Activated T-cell treated with anti-CD3 and anti-CD28 coated beads for 48 hours (primary cell): ENCODE data around the gene FHDC1.

Source experiments
- DNase-seq: peaks from one replicate; pipeline ENCODE4 v3.0.0-alpha.2; 2020; ENCODE audit warnings: low read depth

Gene FHDC1

DNA sequence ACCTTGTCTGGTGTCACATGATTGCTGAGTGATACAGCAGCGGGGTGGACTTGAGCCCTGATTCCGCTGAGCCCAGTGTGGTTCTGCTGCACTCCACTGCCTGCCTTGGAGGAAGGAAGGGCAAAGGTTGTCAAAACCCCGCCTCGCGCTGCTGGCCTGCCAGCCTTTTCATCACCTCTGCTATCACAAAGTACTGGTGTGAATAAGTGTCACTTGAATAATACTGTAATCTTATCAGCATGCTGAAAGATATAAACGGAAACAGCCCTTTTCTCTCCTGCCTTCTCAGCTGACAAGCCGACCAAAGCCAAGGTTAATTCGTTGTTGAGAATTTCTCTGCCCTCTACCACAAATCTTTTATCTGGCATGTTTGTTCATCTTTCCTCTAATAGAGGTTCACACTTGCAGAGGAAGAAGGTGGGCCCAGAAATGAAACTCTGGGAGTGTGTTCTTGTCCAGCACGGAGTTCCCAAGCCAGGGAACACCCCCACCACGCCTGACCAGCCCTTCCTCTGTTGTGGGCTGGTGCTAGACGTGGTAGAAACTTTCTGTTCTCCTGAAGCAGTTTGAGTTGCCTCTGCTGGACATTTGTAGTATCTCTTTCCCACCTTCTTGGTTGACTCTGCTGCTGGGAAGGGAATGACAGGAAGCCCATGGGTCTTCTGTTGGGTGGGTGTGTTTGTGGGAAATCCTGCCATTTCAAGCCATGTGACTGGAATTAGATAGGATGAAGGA is 21.5 kb downstream of the FHDC1 start:
- no peak for DNase-seq

DNA sequence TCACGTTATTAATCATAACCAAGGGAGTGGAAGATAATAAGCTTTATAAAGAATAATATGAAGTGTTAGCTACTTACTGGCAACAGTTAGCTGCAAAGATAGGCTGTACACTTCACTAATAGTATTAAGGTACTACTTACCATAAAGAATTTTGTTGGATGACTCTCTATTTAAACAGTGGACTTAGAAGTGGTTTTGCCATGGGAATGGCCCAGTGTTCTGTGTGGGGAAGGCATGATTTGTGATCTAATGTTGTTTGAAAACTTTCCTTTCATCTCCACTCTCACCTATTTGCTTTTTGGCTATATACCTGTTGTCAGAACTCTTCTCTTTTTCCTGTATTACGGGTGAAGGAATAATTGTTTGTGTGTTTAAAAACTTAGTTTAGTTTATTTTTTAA is 23.0 kb downstream of the FHDC1 start:
- no peak for DNase-seq

DNA sequence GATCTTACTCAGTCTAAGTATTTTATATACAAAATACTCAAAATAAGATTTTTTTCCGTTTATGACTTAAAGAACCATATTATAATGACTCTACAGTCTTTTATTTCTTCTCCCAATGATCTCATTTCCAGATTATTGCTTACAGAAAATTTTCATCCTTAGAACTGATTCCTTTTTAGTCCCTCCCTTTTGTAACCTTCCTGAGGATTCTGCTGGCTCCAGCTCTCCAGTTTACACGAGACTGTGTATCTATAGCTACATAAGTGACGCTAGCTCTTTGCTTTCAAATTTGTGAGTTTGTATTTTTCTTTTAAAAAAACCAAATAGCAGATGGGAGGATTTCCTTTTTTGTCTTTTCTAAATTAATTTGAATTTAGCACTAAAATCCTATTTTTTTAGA is 24.0 kb downstream of the FHDC1 start:
- no peak for DNase-seq

DNA sequence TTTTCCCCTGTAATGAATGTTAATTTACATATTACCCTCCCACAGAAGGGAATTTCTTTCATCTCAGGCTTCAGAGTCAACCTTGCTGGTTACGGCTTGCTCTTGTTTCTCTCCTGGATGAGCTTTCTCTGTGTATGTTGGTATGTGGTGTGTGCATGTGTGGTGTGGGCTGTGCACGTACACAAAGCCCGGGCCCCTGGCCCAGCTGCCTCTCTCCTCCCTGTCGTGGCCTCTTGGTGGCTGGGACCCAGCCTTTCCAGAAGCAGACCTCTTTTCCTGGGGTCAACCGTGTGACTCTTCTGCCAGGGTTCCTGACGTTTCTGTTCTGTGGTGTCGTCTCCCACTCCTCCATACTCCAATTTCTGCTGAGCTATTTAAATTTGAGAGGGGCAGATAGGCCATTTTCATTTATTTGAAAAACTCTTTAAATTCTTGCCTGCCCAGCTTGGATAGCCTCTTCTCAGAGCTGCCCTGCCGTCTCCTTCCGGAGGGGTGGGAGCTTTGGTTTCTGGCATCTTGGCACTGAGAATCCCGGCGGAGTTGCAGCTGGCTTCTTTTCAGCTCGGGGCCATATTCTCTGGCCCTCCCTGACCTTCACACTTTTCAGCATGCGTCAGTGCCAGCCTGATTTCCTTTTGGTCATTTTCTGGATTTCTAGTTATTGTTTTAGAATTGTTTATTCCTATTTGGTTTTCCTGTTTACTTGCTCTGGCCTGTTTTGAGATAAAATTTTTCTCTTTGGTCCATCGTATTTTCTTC is 25.1 kb downstream of the FHDC1 start:
- no peak for DNase-seq

DNA sequence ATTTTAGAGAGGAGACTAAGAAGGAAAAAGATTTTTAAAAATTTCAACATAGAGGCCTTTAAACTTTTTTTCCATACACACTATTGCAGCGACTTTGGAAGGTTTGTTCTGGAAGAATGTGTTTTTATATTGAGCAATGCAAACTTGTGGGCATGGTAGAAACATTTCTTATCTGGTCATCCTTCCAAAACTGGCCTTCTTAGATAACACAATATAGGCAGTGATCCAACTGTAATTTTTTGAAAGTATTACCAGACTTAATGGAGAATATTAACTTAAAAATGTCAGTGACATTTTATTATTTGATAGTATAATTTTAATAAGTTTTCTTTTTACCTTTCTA is 25.6 kb downstream of the FHDC1 start:
- no peak for DNase-seq

DNA sequence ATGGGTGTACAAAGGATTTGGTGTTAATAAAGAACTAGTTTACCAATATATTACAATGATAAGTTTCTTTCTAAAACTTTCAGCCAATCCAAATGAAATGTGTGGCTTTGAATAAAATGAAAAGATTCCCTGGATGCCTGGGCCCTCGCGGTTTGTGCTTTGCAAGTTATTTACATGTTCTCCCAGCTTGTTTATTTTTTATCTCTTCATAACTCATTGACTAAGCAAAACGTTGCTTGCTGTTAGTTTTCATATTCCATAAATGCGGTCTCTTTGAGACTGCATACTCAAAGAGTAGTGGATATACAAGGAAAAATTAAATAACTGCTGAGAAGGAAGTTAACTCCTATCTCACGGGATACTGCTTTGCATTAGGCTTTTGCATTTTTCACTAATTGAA is 26.0 kb downstream of the FHDC1 start:
- DNase-seq: no peak

DNA sequence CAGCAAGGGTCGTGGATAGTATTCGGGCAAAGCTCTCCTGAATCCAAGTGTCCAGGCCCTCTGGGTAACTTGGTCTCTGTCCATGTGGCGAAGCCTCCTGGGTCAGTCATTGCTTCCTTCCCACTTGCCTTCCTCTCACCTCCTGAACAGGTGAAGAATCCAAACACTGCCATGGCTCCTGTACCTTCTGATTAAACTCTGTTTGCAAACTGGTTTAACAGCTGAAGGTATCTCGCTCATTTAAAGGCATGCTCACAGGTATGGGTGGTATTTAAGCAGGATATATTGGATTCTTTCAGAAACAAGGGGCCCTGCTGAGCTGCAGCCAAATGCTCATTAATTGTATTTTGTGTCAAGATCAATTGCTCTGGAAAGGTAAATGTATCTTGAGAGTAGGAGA is 28.2 kb downstream of the FHDC1 start:
- DNase-seq: no peak

DNA sequence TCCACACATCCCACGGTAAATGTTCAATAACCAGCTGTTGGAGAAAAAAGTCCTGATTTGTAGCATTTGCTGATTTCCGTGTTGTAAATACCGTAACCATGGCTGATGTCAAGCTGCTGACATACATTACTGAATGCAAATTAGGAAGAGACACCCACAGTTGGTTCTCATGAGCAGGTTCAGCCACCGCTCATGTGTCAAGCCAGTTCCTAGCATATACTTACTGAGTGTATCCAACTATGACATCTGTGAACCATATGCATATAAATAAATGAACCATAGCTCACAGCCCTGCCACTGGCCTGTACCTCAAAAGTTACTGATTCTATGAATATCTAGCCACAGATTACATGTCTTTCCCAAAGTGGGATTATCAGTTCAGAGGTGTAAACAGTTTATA is 29.5 kb downstream of the FHDC1 start:
- no peak for DNase-seq

DNA sequence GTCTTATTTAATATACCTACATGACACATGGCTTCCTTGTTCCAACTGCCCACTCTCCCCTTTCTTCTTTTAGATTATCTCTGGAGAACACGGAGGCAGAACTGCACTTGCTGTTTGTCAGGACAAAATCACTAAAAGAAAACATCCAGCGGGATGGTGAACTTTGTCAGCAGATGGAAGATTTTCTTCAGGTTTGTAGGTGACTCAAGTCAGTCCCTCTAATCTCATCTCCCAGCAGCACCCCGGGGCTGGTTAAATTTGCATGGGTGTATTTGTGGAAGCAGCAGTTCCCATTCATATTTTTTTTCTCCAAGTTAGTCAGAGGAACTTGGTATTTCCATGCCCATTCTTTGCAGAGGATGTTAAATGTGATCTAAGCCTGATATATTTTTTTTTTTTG is 31.8 kb downstream of the FHDC1 start:
- DNase-seq: no peak

DNA sequence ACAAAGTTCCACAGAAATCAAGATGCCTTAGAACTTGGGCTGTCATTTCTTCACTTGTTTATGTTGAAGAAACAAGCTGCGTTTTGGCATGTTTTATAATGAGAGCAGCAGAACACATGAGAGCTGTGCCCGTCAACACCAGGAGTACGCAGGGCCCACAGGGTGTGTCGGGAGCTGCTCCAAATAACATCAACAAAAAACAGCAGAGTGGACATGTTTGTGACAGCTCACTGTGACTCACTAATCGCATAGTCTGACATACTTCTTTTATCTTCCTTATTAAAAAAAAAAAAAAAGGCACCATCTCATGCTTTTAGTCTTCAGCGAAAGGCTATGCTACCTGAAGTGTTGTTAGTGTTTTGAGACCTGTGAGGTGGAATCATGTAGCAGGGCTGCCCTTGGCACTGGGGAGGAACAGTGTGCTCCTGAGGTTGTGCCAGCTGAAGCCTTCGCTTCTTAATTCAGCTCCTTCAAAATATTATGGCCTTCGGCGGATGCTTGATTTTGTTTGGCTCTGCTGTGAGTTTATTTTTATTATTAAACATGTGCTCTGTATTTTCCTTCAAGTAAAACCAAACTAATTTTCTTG is 32.8 kb downstream of the FHDC1 start:
- no peak for DNase-seq

DNA sequence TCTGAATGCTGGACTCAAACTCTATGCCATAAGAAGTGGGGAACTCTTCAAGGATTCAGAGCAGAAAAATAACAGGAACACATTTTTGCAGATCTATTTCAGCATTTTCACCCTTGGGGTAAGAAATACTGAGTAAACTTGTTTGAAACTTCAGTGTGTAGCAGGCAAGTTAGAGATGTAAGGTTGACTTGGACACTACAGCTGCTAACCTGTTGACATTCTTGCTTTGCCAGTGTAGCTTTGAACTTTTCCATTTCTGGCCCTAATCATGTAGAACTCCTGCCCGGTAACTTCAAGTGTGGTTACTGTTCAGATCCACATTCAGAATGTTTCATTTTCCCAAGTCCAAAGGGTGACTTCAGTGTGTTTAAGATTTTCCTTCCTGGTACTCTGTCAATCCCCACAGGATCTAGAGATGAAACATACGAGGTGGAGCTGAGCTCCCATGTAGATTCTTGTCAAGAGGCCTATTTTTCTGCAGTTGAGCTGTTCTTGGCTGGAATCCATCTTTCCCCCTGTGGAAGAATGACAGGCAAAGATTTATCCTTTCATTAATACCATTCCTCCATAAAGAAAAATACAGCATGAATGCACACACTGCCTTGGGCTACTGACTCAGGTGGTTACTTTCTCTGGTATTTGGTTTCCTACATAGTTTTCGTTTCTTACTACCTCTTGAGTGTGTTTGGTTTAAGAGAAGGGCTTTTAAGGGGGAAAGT is 34.1 kb downstream of the FHDC1 start:
- DNase-seq: no peak

DNA sequence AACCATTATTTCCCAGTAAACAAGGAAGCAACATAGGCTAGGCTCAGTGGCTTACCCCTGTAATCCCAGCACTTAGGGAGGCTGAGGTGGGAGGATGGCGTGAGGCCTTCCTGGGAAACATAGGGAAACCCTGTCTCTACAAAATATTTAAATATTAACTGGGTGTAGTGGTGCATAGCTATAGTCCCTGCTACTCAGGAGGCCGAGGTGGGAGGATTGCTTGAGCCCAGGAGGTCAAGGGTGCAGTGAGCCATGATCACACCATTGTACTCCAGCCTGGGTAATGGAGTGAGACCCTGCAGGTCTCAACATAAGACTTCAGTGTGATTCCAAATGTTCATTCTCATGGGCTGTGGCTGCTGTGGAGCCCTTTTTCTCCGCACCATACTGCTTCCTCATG is 34.9 kb downstream of the FHDC1 start:
- no peak for DNase-seq

DNA sequence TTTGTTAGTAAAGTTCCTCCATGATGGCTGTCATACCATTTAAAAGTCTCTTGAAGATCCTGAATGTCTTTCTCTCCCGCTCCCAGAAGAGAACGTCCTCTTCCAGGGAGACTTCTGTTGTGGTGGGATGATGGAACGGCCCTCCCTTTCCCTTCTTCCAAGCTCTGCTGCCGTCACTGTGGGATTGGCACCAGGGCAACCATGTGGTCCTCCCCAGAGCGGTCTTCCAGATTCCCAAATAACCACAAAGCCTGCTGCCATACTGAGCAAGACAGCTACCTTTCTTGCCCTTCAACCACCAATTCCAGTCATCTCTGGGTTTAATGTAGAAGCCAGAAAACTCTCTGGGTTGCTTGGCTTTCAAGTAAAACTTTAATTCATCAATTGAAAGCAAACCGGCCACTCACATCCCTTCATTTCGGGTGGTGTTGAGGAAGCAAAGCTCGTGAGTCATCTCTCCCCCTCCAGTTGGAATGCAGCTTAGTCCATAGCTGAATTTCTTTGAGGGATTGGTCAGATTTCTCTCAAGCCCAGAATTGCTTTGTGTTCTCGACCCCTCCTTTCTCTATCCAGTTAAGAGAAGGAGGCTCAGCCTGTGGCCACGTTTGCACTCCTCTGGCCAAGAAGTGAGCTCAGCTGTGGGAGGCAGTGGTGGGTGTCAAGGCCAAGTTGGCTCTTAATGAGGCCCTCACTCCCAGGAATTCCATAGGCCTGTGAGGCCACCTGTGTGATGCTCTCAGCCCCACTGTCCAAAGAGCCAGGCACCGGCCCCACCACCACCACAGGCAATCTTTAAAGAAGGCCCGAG is 36.9 kb downstream of the FHDC1 start:
- DNase-seq: no peak

DNA sequence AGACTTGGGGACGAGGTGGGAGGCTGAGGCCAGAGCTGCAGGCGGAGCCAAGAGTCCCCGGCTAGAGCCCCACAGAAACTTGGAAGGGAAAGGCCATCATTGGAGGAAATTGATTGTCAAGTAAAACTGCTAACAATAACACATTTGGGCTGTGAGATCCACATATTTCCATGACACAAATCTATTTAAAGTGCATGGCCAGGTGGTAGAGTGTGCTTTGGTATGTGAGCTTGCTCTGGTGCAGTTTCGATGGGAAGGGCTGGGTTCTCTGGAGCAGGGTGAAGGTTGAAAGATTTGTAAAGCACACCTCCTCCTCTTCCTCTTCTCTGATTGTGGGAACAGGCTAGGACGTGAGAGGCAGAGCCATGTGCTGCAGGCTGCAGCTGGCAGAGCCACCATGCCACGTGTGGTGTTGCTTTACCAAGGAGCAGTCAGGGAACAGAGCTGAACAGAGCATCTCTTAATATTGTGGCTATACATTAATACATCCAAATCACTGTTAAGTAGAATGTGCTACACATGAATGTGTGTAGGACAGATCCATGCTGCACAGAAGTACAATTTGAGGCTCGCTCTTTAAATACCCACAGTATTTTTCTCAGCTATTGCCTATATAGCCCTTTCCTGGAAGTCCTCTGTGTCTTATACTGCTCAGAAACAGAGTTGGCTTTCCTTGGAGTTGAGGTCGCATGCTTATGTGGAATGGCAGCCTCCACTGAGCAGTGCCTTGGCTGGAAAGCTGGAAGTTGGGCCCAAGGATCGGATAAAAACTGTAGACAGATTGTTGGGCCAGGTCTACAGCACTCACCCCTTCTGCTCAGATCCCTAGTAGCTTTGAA is 37.7 kb downstream of the FHDC1 start:
- DNase-seq: no peak

DNA sequence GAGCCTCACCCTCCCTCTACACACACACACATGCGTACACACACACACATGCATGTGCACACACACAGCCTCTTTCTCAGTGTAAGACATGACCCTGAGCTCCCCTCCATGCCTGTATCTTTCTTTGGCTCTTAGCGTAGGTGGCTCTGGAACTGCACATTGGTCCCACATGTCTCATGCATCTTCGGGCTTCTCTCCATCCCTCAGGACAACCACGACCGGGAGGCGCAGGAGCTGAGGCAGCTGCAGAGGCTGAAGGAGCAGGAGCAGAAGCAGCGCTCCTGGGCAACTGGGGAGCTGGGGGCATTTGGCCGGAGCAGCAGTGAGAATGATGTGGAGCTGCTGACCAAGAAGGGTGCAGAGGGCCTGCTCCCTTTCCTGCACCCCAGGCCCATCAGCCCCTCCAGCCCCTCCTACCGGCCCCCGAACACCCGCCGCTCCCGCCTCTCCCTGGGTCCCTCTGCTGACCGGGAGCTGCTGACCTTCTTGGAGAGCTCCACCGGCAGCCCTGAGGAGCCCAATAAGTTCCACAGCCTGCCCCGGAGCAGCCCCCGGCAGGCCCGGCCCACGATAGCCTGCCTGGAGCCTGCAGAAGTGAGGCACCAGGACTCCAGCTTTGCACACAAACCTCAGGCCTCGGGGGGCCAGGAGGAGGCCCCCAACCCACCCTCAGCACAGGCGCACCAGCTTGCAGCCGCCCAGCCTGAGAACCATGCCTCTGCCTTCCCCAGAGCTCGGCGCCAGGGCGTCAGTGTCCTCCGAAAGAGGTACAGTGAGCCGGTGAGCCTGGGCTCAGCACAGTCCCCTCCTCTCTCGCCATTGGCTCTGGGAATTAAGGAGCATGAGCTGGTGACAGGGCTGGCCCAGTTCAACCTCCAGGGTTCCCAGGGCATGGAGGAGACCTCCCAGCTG is 38.6 kb downstream of the FHDC1 start:
- DNase-seq: no peak

DNA sequence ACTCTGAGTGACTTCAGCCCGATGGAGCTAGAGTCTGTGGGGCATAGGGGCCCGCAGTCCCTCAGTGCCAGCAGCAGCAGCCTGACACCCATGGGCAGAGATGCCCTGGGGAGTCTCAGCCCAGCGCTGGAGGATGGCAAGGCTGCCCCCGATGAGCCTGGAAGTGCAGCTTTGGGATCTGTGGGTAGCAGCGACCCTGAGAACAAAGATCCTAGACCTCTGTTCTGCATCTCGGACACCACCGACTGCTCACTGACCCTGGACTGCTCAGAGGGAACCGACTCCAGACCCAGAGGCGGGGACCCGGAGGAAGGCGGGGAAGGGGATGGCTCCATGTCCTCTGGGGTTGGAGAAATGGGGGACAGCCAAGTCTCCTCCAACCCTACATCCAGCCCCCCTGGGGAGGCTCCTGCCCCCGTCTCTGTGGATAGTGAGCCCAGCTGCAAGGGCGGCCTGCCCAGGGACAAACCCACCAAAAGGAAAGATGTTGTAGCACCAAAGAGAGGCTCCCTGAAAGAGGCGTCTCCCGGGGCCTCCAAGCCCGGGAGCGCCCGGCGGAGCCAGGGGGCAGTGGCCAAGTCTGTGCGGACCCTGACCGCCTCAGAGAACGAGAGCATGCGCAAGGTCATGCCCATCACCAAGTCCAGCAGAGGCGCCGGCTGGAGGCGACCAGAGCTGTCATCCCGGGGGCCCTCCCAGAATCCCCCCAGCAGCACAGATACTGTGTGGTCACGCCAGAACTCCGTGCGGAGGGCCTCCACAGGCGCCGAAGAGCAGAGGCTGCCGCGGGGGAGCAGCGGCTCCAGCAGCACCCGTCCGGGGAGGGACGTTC is 39.5 kb downstream of the FHDC1 start:
- DNase-seq: no peak

DNA sequence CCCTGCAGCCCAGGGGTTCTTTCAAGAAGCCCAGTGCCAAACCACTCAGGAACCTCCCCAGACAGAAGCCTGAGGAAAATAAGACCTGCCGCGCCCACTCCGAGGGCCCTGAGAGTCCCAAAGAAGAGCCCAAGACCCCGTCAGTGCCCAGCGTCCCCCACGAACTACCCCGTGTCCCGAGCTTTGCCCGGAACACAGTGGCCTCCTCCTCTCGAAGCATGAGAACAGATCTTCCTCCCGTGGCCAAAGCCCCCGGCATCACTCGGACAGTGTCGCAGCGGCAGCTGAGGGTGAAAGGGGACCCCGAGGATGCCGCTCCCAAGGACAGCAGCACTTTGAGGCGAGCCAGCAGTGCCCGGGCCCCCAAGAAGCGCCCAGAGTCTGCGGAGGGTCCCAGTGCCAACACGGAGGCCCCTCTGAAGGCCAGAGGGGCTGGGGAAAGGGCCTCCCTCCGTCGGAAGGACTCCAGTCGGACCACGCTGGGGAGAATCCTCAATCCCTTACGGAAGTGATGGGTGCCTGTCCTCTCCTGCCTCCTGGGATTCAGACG is 40.2 kb downstream of the FHDC1 start:
- no peak for DNase-seq

DNA sequence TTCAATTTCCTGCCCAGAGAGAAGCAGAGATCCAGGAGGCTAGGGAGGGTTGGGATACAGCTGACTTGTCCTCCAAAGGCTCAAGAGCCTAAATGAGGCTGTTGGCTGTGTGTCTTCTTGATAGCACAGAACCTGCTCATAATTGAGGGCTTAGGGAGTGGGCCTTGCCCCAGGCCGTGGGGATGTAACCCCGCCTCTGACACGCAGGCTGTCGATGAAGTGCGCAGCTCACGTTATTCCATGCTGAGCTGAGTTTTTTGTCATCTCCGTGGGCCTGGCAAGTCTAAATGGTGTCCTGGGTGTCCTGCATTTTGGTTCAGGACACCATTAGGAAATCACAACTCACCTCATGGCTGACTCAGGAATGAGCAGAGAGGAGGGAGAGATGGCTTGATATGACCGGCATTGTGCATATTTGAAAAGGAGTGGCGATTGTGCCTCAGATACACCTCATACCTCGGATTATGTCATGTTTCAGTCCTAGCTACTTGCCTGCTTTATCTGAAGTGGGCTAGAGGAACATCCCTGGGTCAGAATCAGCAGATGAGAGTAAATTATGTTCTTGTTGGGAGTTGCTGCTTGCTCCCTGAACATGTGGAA is 43.7 kb downstream of the FHDC1 start:
- no peak for DNase-seq
